Fibroblast of skin of back (primary cell): ENCODE results near the gene KIF26B.
A peak's percentile ranks its signal among the peaks of the same experiment; 100 is the strongest.

Source experiments
- DNase-seq: peaks from one replicate; pipeline ENCODE4 v3.0.0-alpha.2; 2013

KIF26B gene

GRCh38 chr1:245475126-245475525 is 320.3 kb downstream of the KIF26B start:
- no peak for DNase-seq

- no peak for DNase-seq
Observed at GRCh38 chr1:245475961-245476516, 321.3 kb downstream of the KIF26B start.

GRCh38 chr1:245477941-245478340 is 323.2 kb downstream of the KIF26B start:
- no peak for DNase-seq

GRCh38 chr1:245480393-245481120 is 325.8 kb downstream of the KIF26B start:
- DNase-seq, result no peak

- no peak for DNase-seq
Observed at GRCh38 chr1:245481261-245481660, 326.5 kb downstream of the KIF26B start.

GRCh38 chr1:245483247-245483646 is 328.5 kb downstream of the KIF26B start:
- no peak for DNase-seq

- DNase-seq, result no peak
Observed at GRCh38 chr1:245484176-245484575, 329.4 kb downstream of the KIF26B start.

GRCh38 chr1:245485996-245486395 is 331.2 kb downstream of the KIF26B start:
- no peak for DNase-seq

- no peak for DNase-seq
Observed at GRCh38 chr1:245486775-245487470, 332.1 kb downstream of the KIF26B start.

GRCh38 chr1:245488346-245489129 is 333.8 kb downstream of the KIF26B start:
- no peak for DNase-seq

- DNase-seq, result no peak
Observed at GRCh38 chr1:245489838-245490237, 335.1 kb downstream of the KIF26B start.

GRCh38 chr1:245493029-245493428 is 338.2 kb downstream of the KIF26B start:
- DNase-seq, result no peak

GRCh38 chr1:245495681-245496080 is 340.9 kb downstream of the KIF26B start:
- DNase-seq, result no peak

- DNase-seq, result peak; percentile 57
Observed at GRCh38 chr1:245500546-245500945, 345.8 kb downstream of the KIF26B start.

GRCh38 chr1:245501633-245502032 is 346.8 kb downstream of the KIF26B start:
- no peak for DNase-seq

- DNase-seq, result no peak
Observed at GRCh38 chr1:245503548-245503947, 348.8 kb downstream of the KIF26B start.

- DNase-seq, result no peak
Observed at GRCh38 chr1:245510144-245510543, 355.4 kb downstream of the KIF26B start.

- DNase-seq, result no peak
Observed at GRCh38 chr1:245512181-245512888, 357.6 kb downstream of the KIF26B start.

- peak; percentile 4 for DNase-seq
Observed at GRCh38 chr1:245512980-245513578, 358.3 kb downstream of the KIF26B start.

GRCh38 chr1:245516284-245516759 is 361.5 kb downstream of the KIF26B start:
- DNase-seq, result peak; percentile 13

GRCh38 chr1:245520611-245521010 is 365.8 kb downstream of the KIF26B start:
- DNase-seq, result no peak

GRCh38 chr1:245526141-245526540 is 371.4 kb downstream of the KIF26B start:
- DNase-seq, result no peak
